Fibroblast of the aortic adventitia (primary cell): ENCODE results near the gene MAGI2. TPM values are rescaled to one million over a fixed set of nuclear protein-coding genes. Genes with fewer than 3 reads are reported as not detected.

Source experiments
- DNase-seq: peaks from one replicate; pipeline ENCODE4 v3.0.0-alpha.2; 2010; ENCODE audit warnings: low read depth
- H3K4me3 ChIP-seq: 2 replicates; pipeline ENCODE4 v1.5.1; 2011; ENCODE audit warnings: low read depth, mild to moderate bottlenecking, control low read depth, low read length, moderate library complexity
- CTCF ChIP-seq: IDR thresholded peaks from 2 replicates; pipeline ENCODE4 v1.5.1; 2011; ENCODE audit warnings: mild to moderate bottlenecking, low read length, control low read depth, inconsistent platforms; ENCODE audit not compliant: insufficient read depth
- total RNA-seq: library from RNA; depleted of rRNA; stranded (reverse); fragments of >200 nt; gene quantifications from 2 replicates; pipeline ENCODE4 v1.2.3, GENCODE V29; 2012; ENCODE audit warnings: low replicate concordance

MAGI2 gene
- total RNA-seq, 1 donor = 25.5 TPM

GRCh38 chr7:78803501-78804127, 649.9 kb downstream of the MAGI2 start:
- DNase-seq = no peak
- no peak for TF ChIP-seq CTCF
- no peak overlapping the region for H3K4me3 ChIP-seq

- no peak overlapping the region for H3K4me3 ChIP-seq
- no peak for TF ChIP-seq CTCF
- DNase-seq = no peak
Observed at GRCh38 chr7:78794101-78794500, 659.4 kb downstream of the MAGI2 start.

GRCh38 chr7:78792624-78793023, 660.8 kb downstream of the MAGI2 start:
- DNase-seq = no peak
- no peak overlapping the region for H3K4me3 ChIP-seq
- no peak for TF ChIP-seq CTCF

GRCh38 chr7:78792006-78792405, 661.5 kb downstream of the MAGI2 start:
- H3K4me3 ChIP-seq = no peak overlapping the region
- DNase-seq = no peak
- no peak for TF ChIP-seq CTCF

GRCh38 chr7:78788464-78788863, 665.0 kb downstream of the MAGI2 start:
- no peak for TF ChIP-seq CTCF
- no peak overlapping the region for H3K4me3 ChIP-seq
- no peak for DNase-seq

GRCh38 chr7:78787854-78788253, 665.6 kb downstream of the MAGI2 start:
- no peak for TF ChIP-seq CTCF
- DNase-seq = no peak
- no peak overlapping the region for H3K4me3 ChIP-seq

- no peak for TF ChIP-seq CTCF
- H3K4me3 ChIP-seq = no peak overlapping the region
- DNase-seq = no peak
Observed at GRCh38 chr7:78786055-78786454, 667.4 kb downstream of the MAGI2 start.
